Calu3 (cell line): ENCODE results near the gene RTP2. TPM values are rescaled to one million over a fixed set of nuclear protein-coding genes. Genes with fewer than 3 reads are reported as not detected.

Source experiments
- BruUV-seq: library from RNA; stranded (reverse); fragments of 400-500 nt; replicated peaks from 2 replicates; lab custom pipeline; 2021; lab: Mats Ljungman, UMichigan
- CTCF ChIA-PET: fragments of 300-600 bp; sonication (Branson Sonifier 250); formaldehyde crosslinking; loops from one replicate; lab custom pipeline; 2022; ENCODE audit warnings: antibody characterized with exemption; lab: Charles Lee
- DNase-seq: peaks from one replicate; pipeline ENCODE4 v3.0.0; 2022
- H3K27ac Mint-ChIP-seq: one replicate; pipeline ENCODE4 v1.8.0; 2022; ENCODE audit warnings: mixed read lengths; ENCODE audit not compliant: unreplicated experiment
- H3K27me3 Mint-ChIP-seq: one replicate; pipeline ENCODE4 v1.8.0; 2022; ENCODE audit warnings: mixed read lengths; ENCODE audit not compliant: unreplicated experiment
- H3K36me3 Mint-ChIP-seq: one replicate; pipeline ENCODE4 v1.8.0; 2022; ENCODE audit warnings: mild to moderate bottlenecking, moderate library complexity, mixed read lengths; ENCODE audit not compliant: insufficient read depth, unreplicated experiment
- H3K4me1 Mint-ChIP-seq: one replicate; pipeline ENCODE4 v1.8.0; 2022; ENCODE audit warnings: mild to moderate bottlenecking, low read depth, mixed read lengths; ENCODE audit not compliant: unreplicated experiment
- H3K4me3 Mint-ChIP-seq: one replicate; pipeline ENCODE4 v1.8.0; 2022; ENCODE audit warnings: mild to moderate bottlenecking, low read depth, moderate library complexity, mixed read lengths; ENCODE audit not compliant: unreplicated experiment
- H3K9me3 Mint-ChIP-seq: one replicate; pipeline ENCODE4 v1.8.0; 2022; ENCODE audit warnings: low read depth, mixed read lengths; ENCODE audit not compliant: unreplicated experiment
- intact Hi-C: fragments of 100-400 bp; cut with micrococcal nuclease; formaldehyde crosslinking; loops from one replicate; pipeline ENCODE4 v1.10.0; 2022; ENCODE audit not compliant: unreplicated experiment
- total RNA-seq: library from RNA; stranded (reverse); gene quantifications from 2 replicates; pipeline ENCODE4 v1.2.3, GENCODE V29; 2022
- TF ChIP-seq, protein P1 (sequence below): fragments of 200-600 bp; IDR thresholded peaks from one replicate; pipeline ENCODE4 v1.8.0; 2022; ENCODE audit warnings: antibody characterized with exemption; ENCODE audit not compliant: unreplicated experiment

RTP2 gene
- total RNA-seq, 1 experiment from 2014 or later = not detected

DNA sequence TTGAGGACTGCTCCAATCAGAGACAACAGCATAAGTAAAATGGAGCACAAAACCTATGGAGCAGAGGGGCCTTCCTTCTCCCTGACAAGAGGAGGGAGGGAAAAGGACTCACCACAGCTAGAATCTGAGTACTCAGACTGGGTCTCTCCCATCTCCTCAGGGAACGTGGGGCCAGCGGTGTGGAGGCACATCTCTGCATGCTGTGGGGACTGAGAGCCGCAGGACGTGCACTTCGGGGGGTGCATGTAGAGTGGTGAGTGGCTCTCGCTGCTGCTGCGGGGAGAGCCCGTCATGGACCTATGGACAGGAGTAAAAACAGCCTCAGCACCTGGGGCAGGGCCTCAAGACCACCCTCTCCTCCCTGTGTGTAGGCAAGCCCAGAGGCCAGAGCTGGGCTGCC, 25.9 kb upstream of the RTP2 start:
- H3K9me3 Mint-ChIP-seq = no peaks in the 10 kb centered on the region
- H3K4me1 Mint-ChIP-seq = no peaks in the 10 kb centered on the region
- TF ChIP-seq, protein P1, sequence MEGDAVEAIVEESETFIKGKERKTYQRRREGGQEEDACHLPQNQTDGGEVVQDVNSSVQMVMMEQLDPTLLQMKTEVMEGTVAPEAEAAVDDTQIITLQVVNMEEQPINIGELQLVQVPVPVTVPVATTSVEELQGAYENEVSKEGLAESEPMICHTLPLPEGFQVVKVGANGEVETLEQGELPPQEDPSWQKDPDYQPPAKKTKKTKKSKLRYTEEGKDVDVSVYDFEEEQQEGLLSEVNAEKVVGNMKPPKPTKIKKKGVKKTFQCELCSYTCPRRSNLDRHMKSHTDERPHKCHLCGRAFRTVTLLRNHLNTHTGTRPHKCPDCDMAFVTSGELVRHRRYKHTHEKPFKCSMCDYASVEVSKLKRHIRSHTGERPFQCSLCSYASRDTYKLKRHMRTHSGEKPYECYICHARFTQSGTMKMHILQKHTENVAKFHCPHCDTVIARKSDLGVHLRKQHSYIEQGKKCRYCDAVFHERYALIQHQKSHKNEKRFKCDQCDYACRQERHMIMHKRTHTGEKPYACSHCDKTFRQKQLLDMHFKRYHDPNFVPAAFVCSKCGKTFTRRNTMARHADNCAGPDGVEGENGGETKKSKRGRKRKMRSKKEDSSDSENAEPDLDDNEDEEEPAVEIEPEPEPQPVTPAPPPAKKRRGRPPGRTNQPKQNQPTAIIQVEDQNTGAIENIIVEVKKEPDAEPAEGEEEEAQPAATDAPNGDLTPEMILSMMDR = no peak
- no peak overlapping the region for H3K4me3 Mint-ChIP-seq
- intact Hi-C loops = no loop called here
- no TSS peak for BruUV-seq
- H3K27ac Mint-ChIP-seq = no peak overlapping the region
- DNase-seq = no peak
- no peaks in the 10 kb centered on the region for H3K27me3 Mint-ChIP-seq
- CTCF ChIA-PET = no interaction called here
- peaks cover 24% of the 10 kb centered on the region for H3K36me3 Mint-ChIP-seq

DNA sequence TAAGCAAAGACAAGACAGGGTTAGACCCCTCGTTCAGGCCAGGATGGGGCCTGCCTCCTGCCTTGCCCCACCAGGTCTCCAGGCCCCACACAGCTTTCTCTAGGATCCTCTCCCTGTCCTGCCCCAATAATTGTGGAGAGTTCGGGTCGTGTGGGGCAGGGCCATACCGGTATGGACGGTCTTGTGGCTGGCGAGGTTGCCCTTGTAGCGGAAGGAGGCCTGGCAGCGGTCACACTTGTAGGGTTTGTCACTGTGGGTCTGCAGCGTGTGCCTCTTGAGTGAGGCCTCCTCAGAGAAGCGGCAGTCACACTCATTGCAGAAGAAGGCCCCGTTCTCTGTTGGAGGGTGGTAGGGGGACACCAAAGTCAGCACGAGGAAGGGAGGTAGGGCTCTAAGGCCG, 24.2 kb upstream of the RTP2 start:
- intact Hi-C loops = no loop called here
- Mint-ChIP-seq H3K27ac (peak overlapping the region; percentile 24), H3K4me1 (no peaks in the 10 kb centered on the region), H3K4me3 (no peak overlapping the region), H3K36me3 (peaks cover 24% of the 10 kb centered on the region), H3K9me3 (no peaks in the 10 kb centered on the region), H3K27me3 (no peaks in the 10 kb centered on the region)
- CTCF ChIA-PET = no interaction called here
- no peak for DNase-seq
- TF ChIP-seq, protein P1 = no peak
- BruUV-seq = no TSS peak

DNA sequence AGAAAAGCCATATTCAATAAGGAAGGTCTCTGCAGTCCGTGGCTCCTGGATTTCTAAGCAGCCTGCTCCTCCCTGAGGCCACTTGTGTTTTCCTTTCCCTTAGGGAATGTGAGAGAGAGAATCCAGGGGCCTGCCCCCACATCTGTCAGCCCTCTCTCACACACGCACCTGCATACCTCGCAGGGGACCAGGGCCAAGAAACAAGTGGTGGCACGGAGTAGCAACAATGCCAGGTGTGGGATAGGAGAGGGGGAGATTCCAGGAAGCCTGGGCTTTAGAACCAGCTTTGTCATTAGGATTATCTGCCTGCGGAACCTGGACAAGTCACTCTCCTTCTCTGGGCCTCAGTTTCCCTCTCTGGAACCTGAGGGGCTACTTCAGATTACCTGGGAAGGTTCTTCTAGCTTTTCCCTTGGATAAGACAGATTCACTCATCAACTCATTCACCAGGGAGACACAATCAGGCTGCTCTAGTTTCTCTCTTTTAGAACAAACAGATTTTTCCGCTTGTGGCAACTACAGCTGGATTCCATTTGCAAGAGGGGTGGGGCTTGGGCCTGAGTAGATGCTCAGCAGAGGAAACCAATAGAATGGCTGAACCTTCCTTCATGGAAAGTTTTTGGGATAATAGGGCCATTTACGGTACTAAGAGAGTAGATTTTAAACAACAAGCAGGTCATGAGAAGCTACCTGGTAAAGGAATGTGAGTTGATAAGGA, 23.5 kb upstream of the RTP2 start:
- CTCF ChIA-PET = no interaction called here
- Mint-ChIP-seq H3K4me3 (no peak overlapping the region), H3K27me3 (no peaks in the 10 kb centered on the region), H3K4me1 (no peaks in the 10 kb centered on the region), H3K9me3 (no peaks in the 10 kb centered on the region), H3K36me3 (peaks cover 24% of the 10 kb centered on the region), H3K27ac (peak overlapping the region; percentile 24)
- intact Hi-C loops = no loop called here
- DNase-seq = no peak
- TF ChIP-seq, protein P1 = no peak
- BruUV-seq = no TSS peak

DNA sequence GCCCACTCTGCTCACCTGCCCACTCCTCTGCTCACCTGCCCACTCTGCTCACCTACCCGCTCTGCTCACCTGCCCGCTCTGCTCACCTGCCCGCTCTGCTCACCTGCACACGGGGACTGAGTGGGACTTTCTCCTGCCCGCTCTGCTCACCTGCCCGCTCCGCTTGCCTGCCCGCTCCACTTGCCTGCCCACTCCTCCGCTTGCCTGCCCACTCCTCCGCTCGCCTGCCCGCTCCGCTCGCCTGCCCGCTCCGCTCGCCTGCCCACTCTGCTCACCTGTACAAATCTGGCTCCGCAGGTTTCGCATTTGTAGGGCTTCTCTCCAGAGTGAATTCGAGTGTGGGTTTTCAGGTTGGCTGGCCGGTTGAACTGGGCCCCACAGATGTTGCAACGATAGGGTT, 22.9 kb upstream of the RTP2 start:
- no peak overlapping the region for H3K27ac Mint-ChIP-seq
- H3K36me3 Mint-ChIP-seq = peaks cover 29% of the 10 kb centered on the region
- H3K4me3 Mint-ChIP-seq = no peak overlapping the region
- no peaks in the 10 kb centered on the region for H3K4me1 Mint-ChIP-seq
- intact Hi-C loops = no loop called here
- DNase-seq = no peak
- TF ChIP-seq, protein P1 = no peak
- no TSS peak for BruUV-seq
- H3K27me3 Mint-ChIP-seq = no peaks in the 10 kb centered on the region
- CTCF ChIA-PET = no interaction called here
- no peaks in the 10 kb centered on the region for H3K9me3 Mint-ChIP-seq
